HG03159 (cell line): ENCODE measurements around the gene MAST3.
A peak's percentile ranks its signal among the peaks of the same experiment; 100 is the strongest.
"Not testable (repeated sequence)": the region's sequence is repeated elsewhere in the genome, so short reads cannot be mapped to it uniquely, and the experiment has no call there.

Source experiments
- ATAC-seq: cut with Tn5 transposase; IDR thresholded peaks from one replicate; pipeline ENCODE4 v1.9.1; 2021; ENCODE audit warnings: mild to moderate bottlenecking, moderate library complexity; ENCODE audit not compliant: unreplicated experiment

The MAST3 gene

DNA sequence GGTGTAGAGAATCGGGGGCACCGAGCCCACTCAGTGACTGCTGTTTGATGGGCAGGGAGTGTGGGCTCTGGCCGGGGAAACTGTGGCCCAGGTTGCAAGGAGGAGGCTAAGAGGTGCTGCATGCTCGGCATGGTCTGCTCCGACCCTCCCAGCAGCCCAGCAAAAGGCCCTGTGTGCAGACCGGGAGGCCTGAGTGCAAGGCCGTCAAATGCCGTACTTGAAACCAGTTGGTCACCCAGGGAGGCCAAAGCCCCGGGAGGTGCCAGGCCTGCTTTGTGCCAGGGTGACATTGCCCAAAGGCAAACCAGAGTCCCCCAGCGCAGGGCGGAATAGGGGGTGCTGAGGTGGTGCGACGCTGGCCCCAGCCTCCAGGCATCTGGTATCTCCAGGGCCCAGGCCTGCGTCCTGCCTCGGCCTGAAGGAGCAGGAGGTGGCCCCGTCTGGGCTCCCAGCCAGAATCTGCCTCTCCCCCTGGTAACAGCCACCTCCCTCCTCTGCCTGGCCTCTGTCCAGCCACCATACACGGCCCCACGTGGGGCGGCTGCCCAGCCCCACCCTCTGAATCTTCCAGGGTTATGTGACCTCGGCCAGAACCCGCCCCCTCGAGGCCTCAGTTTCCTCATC lies 59.4 kb downstream of the MAST3 start:
- ATAC-seq, result no peak

DNA sequence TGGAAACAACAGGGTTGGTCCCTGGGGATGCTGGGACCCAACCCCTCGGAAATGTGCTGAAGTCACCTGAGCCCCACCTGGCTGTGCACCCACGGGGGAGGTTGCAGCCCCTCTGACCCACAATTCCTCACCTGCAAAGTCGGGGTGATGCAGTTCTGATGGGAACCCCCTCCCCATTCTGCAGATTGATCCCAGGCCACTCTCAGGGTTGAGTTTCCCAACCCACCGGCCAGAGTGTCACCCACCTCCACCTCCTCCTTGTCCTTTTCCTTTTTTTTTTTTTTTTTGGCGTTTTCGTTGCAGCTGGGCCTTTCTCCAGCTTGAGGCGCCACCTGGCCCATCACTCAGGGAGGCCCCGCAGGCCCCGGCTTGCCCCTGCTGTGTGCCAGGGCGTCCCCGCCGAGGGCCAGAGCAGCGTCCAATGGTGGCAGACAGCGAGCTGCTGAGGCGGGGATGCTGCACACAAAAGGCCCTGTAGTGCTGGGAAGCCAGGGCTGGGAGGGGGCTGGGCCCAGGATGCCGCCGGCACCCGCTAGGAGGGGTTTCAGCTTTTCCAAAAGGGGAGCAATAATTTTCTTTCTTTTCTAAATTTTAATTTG lies 60.0 kb downstream of the MAST3 start:
- ATAC-seq, result no peak

DNA sequence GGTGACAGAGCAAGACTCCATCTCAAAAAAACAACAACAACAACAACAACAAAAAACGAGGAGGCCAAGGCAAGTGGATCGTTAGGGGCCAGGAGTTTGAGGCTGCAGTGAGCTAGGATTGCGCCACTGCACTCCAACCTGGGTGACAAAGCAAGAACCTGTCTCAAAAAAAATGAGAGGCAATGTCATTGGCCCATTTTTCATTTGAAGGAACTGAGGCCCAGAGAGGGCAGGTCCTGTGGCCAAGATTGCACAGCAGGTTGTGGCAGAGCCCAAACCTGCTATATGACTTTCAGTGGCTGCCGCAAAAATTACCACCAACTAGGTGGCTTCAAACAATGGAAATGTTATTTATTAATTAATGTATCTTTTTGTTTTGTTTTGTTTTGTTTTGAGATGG lies 60.9 kb downstream of the MAST3 start:
- ATAC-seq, result no peak

DNA sequence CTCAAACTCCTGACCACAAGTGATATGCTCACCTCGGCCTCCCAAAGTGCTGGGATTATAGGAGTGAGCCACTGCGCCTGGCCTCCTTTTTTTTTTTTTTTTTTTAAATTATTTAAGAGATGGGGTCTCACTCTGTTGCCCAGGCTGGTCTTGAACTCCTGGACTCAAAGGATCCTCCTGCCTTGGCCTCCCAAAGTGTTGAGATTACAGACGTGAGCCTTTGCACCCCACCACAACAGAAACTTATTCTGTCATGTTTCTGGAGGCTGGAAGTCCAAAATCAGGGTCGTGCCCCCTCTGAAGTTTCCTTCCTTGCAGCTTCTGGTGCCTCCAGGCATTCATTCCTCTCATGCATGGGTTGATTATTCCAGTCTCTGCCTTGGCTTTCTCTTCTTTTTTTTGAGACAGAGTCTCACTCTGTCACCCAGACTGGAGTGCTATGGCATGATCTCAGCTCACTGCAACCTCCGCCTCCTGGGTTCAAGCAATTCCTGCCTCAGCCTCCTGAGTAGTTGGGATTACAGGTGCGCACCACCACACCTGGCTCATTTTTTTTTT lies 61.6 kb downstream of the MAST3 start:
- ATAC-seq, result not testable (repeated sequence)

DNA sequence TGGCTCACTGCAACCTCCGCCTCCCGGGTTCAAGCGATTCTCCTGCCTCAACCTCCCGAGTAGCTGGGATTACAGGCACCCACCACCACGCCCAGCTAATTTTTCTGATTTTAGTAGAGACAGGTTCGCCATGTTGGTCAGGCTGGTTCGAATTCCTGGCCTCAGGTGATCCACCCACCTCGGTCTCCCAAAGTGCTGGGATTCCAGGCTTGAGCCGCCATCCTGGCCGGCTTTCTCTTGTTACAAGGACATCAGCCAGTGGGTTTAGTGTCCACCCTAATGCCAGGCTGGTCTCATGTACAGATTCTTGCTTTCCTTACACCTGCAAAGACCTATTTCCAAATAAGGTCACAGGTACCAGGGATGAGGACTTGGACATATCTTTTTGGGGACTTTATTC lies 62.2 kb downstream of the MAST3 start:
- no peak for ATAC-seq

DNA sequence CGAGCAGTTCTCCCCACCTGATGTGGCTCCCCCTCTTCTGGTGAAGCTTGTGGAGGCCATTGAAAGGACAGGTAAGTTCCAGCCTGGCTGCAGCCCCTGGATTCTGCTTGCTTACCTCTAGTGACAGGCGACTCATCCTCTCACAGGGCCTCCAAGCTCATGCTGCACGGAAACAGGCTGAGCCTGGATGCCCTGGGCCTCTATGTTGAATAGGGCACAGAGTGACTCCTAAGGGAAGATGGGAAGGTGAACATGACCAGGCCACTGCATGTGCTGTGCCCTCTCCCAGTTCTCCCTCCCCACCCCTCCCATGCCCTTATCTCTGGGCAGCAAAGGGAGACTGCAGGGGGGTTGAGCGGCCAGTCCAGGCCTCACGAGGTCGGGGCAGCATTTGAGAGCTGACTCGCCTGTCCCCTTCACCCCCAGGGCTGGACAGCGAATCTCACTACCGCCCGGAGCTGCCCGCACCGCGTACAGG lies 63.0 kb downstream of the MAST3 start:
- ATAC-seq, result no peak

DNA sequence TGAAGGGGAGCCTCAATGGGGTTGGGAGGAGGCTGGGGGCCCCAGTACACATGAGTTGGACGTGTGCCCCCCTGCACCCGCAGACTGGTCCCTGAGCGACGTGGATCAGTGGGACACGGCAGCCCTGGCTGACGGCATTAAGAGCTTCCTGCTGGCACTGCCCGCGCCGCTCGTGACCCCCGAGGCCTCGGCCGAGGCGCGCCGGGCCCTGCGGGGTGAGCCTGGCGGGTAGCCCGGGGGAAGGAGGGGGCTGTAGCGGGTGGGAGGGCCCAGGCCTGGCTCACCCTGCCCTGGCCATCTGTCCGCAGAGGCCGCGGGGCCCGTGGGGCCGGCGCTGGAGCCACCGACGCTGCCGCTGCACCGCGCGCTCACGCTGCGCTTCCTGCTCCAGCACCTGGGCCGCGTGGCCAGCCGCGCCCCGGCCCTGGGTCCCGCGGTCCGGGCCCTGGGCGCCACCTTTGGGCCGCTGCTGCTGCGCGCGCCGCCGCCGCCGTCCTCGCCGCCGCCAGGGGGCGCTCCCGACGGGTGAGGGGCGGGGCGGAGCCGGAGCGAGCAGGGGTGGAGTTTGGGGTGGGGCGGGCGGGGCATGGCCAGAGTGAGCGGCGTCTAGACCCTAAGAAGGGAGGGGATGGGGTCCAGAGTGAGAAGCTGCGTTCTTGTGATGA lies 63.5 kb downstream of the MAST3 start:
- peak; percentile 62 for ATAC-seq

DNA sequence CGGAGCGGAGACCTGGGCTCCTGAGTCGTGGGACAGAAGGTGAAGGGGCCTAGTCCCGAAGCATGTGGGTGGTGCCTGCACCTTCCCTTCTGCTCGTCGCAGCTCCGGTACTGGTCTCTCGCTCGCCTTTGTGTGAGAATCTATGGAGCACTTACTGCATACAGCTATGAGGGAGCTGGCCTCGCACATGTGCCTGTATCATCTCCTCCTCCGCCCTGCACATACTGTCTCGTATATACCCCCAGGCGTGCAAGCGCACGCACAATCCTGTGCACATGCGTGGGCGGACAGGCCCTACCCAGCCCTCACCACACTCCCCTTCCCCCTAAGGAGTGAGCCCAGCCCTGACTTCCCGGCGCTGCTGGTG lies 64.0 kb downstream of the MAST3 start:
- ATAC-seq, result peak; percentile 7

DNA sequence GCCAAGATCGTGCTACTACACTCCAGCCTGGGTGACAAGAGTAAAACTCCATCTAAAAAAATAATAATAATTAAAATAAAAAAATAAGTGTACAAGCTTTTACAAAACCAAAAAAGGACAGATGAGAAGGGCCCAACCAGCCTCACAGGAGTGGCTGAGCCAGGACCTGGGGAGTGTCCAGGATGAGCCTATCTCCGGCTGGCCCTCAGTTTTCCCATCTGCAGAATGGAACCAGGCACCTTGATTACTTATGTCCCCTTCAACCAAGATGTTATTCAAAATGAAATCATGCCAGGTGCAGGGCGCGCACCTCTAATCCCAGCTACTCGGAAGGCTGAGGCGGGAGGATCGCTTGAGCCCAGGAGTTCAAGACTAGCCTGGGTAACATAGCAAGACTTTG lies 66.5 kb downstream of the MAST3 start:
- no peak for ATAC-seq

DNA sequence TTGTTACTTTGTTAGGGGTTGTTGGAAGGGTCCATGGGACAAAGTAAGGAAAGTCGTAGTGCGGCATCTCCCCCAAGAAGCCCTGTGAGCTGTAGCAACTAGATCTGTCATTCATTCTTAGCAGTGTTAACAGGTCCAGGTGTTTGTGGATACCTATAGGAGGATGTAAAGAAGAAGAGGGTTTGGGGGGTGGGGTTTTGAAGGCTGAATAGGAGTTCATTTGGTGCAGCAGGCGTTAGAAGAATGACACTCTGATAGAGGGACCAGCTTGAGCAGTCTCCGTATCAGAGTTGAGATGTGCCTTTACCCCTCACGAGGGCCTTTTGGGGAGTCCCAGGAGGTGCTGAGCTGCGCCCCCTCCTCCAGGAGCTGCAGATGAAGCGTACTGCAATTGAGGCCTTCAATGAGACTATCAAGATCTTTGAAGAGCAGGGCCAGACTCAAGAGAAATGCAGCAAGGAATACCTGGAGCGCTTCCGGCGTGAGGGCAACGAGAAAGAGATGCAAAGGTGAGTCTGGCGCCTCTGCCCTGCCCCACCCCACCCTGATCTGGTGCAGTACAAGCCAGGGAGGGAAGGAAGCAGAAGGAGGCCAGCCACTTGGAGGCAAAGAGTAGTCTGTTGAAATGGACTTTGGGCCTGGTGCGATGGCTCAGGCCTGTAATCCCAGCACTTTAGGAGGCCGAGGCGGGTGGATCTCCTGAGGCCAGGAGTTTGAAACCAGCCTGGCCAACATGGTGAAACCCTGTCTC lies 68.4 kb downstream of the MAST3 start:
- ATAC-seq, result no peak

DNA sequence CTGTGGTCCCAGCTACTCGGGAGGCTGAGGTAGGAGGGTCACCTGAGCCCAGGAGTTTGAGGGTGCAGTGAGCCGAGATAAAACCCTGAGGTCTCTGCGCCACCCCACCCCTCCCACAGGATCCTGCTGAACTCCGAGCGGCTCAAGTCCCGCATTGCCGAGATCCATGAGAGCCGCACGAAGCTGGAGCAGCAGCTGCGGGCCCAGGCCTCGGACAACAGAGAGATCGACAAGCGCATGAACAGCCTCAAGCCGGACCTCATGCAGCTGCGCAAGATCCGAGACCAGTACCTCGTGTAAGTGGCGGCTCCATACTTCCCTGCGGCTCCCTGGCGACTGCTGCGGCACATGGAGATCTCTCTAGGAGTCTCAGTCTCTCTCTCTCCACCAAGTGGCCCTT lies 69.4 kb downstream of the MAST3 start:
- no peak for ATAC-seq

DNA sequence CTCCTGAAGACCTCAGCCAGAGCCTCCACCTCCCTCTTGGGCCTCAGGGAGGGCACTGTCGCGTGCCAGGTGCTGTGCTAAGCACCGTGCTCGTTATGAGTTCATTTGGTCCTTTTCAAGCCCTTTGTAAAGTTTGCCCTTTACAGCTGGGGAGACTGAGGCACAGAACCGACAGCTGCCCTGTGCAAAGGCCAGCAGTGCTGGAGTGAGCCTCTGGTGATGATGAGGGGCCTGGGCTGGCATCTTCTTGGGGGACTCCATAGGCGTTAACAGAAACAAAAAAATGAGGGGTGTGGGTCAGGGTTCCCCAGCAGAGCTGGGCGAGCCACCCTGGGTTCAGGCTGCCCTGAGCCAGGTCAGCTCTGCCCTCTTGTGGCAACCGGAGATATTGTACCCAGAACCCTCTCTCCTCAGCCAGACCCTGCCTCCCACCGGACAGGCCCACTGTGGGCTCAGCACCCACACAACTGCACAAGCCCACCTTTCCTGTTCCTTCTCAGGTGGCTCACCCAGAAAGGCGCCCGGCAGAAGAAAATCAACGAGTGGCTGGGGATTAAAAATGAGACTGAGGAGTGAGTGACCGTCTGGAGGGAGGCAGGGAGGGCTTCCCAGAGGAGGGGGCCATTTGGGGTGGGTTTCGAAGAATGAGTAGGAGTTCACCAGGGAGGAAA lies 70.5 kb downstream of the MAST3 start:
- ATAC-seq, result peak; percentile 50

DNA sequence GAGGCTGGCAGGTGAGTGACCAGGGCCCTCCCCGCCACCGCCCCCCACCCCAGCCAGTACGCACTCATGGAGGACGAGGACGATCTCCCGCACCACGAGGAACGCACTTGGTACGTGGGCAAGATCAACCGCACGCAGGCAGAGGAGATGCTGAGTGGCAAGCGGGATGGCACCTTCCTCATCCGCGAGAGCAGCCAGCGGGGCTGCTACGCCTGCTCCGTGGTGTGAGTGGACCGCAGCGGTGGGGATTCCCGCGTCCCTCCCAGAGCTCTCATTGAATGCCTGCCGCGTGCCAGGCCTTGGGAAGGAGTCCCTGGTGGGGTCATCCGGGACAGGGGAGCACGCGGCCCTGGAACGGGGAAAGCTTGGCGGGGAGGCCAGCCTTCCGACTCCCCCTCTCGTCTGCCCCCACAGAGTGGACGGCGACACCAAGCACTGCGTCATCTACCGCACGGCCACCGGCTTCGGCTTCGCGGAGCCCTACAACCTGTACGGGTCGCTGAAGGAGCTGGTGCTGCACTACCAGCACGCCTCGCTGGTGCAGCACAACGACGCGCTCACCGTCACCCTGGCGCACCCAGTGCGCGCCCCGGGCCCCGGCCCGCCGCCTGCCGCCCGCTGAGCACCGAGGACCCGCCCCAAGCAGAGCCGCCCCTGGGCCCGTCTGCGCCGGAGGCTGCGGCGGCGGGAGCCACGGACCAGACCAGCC lies 71.2 kb downstream of the MAST3 start:
- no peak for ATAC-seq

DNA sequence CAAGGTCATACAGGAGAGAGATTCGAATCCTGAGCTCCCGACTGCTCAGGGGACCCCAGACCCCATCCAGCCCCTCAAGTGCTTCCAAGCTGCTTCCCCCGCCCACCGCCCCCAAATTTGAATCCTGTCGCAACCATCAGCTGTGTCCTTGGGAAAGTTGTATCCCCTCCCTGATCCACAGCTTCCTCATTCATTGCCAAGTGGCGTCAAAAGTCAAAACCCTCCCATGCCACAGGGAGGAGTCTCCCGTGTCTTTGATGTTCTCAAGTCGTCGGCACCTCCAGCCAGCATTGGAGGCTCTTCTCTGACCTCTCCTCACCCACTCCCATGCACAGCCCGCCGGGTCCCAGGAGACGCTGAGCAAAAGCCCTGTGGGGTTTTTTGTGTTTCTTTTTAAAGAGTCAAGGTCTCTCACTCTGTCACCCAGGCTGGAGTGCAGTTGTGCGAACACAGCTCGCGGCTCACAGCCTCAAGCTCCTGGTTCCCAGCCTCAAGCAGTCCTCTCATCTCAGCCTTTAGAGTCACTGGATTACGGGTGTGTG lies 73.2 kb downstream of the MAST3 start:
- ATAC-seq, result no peak

DNA sequence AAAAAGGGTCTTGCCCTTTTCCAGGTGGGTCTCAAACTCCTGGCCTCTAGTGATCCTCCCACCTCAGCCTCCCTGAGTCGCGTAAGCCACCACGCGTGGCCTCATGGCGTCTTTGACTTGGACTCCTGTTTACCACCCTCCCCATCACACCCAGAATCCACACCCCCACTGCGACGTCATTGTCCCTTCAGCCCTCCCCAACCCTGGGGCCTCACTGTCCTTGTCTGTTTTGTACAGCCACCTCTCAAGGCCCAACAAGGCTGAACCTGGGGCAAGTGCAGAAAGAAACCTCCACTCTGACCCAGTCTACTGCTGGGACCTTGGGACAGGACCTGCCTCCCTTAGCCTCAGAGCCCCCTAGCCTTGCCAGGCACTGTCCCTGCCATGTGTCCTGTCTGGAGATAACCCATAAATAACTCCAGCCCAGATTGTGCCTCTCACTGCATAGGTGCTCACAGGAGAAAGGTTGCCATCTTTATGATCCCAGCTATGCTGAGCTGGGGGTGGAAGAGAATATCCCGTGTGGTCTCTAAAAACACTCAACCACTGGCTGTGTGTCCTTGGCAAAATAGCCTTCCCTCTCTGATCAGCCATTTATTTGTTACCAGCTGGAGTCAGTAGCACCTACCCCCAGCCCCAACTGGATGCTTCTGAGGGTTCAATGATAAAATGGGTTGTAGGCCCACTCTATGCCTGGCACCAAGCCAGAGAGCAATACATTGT lies 74.2 kb downstream of the MAST3 start:
- ATAC-seq, result no peak

DNA sequence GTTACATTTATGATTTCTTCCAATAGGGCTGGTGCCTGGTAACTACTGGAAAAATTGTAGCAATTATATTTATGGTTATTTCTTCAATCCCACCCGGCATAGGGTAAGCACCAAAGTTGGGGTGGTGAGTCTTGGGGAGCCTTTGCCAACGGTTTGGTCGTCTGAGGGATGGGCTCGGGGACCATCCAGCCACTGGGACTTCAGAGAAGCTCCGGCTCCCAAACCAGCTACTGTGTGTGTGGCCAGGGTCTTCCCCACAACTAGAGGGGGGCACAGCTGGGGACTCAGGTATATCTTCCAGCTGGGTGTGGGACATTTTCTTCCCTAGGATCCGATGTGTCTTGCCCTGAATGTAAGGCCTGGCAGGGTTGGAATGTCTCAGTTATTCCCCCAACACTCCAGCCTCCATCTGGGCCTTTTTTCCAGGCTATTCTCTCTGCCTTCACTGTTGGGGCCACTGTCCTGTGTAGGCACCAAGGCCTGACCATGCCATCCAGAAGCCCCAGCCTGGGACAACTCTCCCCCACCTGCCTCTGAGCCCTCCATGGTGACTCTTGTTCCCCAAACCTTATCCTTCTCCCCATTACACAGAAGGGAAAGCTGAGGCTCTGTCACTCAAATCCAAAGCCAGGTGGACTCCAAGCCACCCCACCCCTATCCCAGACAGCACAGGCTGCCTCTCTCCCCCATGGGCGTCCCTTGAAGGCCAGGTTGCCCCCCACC lies 74.9 kb downstream of the MAST3 start:
- no peak for ATAC-seq

DNA sequence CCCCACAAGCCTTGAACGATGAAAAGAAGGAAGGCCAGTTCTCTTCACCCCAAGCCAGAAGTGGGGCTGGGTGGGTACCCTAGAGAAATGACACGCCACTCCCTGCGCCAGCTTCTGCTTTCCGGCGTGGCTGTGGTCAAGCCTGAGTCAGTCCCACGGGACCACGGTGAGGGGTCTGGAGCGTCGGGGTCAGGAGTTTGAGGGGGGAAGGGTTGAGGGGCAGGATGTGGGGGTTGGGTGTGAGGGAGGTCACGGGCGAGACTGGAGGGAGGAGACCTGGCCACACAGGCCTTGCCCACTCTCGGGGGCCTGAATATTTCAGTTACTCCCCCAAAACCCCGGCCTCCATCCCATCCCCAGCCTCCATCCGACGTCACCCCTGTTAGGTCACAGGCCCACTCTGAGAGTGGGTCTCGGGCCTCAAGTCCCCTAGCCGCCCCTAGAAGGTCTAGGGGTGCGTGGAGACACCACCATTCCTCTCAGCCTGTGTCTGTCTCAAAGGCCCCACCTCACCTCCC lies 75.5 kb downstream of the MAST3 start:
- peak; percentile 1 for ATAC-seq

DNA sequence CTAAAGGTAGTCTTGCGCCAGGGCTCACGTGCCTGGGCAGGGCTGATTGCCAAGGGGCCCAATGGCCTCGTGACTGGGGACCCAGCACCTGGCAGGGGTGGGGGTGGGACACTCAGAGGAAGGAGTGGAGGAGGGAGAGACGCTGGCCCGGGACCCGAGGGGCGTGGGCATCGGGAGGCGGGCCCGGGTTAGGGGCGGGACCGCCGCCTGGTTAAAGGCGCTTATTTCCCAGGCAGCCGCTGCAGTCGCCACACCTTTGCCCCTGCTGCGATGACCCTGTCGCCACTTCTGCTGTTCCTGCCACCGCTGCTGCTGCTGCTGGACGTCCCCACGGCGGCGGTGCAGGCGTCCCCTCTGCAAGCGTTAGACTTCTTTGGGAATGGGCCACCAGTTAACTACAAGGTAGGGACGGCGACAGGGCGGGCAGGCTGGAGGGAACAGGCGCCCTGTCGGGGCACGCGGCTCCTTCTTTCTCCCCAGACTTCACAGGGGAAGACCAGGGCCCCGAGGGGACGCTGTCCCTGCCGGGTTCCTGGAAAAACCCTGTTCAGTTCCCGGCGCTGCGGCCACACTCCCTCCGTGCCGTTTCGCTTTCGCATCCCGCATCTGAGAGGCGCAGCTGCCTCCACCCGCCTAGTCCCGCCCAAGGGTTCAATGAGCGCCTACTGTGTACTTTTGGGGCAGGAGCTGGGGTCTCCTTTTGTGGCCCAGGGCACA lies 76.2 kb downstream of the MAST3 start, which contains the start of gene IFI30:
Gene IFI30 (plus strand): TSS at position 242 of the 717 bp plus-strand sequence. CDS start 29 bp downstream, at position 271.
- ATAC-seq, result peak; percentile 40
